ENCODE results near the gene C10orf90. TPM values are rescaled to one million over a fixed set of nuclear protein-coding genes. Genes with fewer than 3 reads are reported as not detected.
"Not testable (repeated sequence)": the region's sequence is repeated elsewhere in the genome, so short reads cannot be mapped to it uniquely, and the experiment has no call there.

The C10orf90 gene
- total and polyA plus RNA-seq, 3 donors from 2014 or later, result 4.3 to 17.6 (median 10.3) TPM

- no peaks in the 10 kb centered on the region for H3K36me3 ChIP-seq (ENCODE audit: low read depth, missing control alignments)
- WGBS, 2 donors, result 59 to 72% methylated on average over 7 to 13 of the region's 13 CpGs
- no peaks in the 10 kb centered on the region for H3K9me3 ChIP-seq
- H3K4me1 ChIP-seq, result no peaks in the 10 kb centered on the region
- no peak overlapping the region for H3K27ac ChIP-seq
- H3K4me3 ChIP-seq, result no peak overlapping the region
- intact Hi-C loops (cut with DNase I; ENCODE audit: low total_unique reads), result no loop called here
- no peaks in the 10 kb centered on the region for H3K27me3 ChIP-seq
- no peak for DNase-seq
- TF ChIP-seq CTCF (IDR thresholded peaks at IDR 0.05), result no peak
- TF ChIP-seq POLR2A (IDR thresholded peaks at IDR 0.05), result no peak
Measured at GRCh38 chr10:126561921-126562680, 108.4 kb downstream of the C10orf90 start.

- Histone ChIP-seq H3K27me3 (no peaks in the 10 kb centered on the region), H3K36me3 (ENCODE audit: low read depth, missing control alignments) (no peaks in the 10 kb centered on the region), H3K9me3 (no peaks in the 10 kb centered on the region), H3K4me1 (no peaks in the 10 kb centered on the region), H3K4me3 (no peak overlapping the region), H3K27ac (no peak overlapping the region)
- intact Hi-C loops (cut with DNase I; ENCODE audit: low total_unique reads), result no loop called here
- no peak for DNase-seq
- 46 to 47% methylated on average over 10 of the region's 10 CpGs for WGBS, 2 donors
- TF ChIP-seq POLR2A (IDR thresholded peaks at IDR 0.05) (no peak), CTCF (IDR thresholded peaks at IDR 0.05) (no peak)
Measured at GRCh38 chr10:126561294-126561920, 109.1 kb downstream of the C10orf90 start.

- H3K36me3 ChIP-seq (ENCODE audit: low read depth, missing control alignments), result no peaks in the 10 kb centered on the region
- H3K4me1 ChIP-seq, result no peaks in the 10 kb centered on the region
- TF ChIP-seq CTCF (IDR thresholded peaks at IDR 0.05) (no peak), POLR2A (IDR thresholded peaks at IDR 0.05) (no peak)
- H3K27ac ChIP-seq, result no peak overlapping the region
- H3K27me3 ChIP-seq, result no peaks in the 10 kb centered on the region
- DNase-seq, result no peak
- H3K9me3 ChIP-seq, result no peaks in the 10 kb centered on the region
- intact Hi-C loops (cut with DNase I; ENCODE audit: low total_unique reads), result no loop called here
- no peak overlapping the region for H3K4me3 ChIP-seq
- 13 to 20% methylated on average over 1 of the region's 1 CpG for WGBS, 2 donors
Measured at GRCh38 chr10:126558881-126559280, 111.6 kb downstream of the C10orf90 start.

- Histone ChIP-seq H3K4me3 (no peak overlapping the region), H3K9me3 (no peaks in the 10 kb centered on the region), H3K27ac (no peak overlapping the region), H3K27me3 (no peaks in the 10 kb centered on the region), H3K4me1 (no peaks in the 10 kb centered on the region), H3K36me3 (ENCODE audit: low read depth, missing control alignments) (no peaks in the 10 kb centered on the region)
- intact Hi-C loops (cut with DNase I; ENCODE audit: low total_unique reads), result no loop called here
- no peak for TF ChIP-seq CTCF (IDR thresholded peaks at IDR 0.05)
- TF ChIP-seq POLR2A (IDR thresholded peaks at IDR 0.05), result no peak
- no peak for DNase-seq
Measured at GRCh38 chr10:126551202-126551601, 119.3 kb downstream of the C10orf90 start.

- H3K27ac ChIP-seq; H3K36me3 ChIP-seq (ENCODE audit: low read depth, missing control alignments); H3K4me3 ChIP-seq; intact Hi-C loops (cut with DNase I; ENCODE audit: low total_unique reads); H3K9me3 ChIP-seq; H3K4me1 ChIP-seq; DNase-seq; H3K27me3 ChIP-seq: not testable (repeated sequence)
- WGBS, 2 donors, result 74 to 93% methylated on average over 4 of the region's 4 CpGs
Measured at GRCh38 chr10:126550586-126550985, 119.9 kb downstream of the C10orf90 start.

All from testis (tissue), 3 donors.